GM18499 (cell line): ENCODE results near the gene LAIR2.
"Not testable (repeated sequence)": the region's sequence is repeated elsewhere in the genome, so short reads cannot be mapped to it uniquely, and the experiment has no call there.

Source experiments
- ATAC-seq: cut with Tn5 transposase; IDR thresholded peaks from one replicate; pipeline ENCODE4 v1.9.1; 2021; ENCODE audit warnings: moderate number of reproducible peaks; ENCODE audit not compliant: insufficient read depth, unreplicated experiment

The LAIR2 gene

GRCh38 chr19:54492568-54492967 is 10.1 kb upstream of the LAIR2 start:
- ATAC-seq: no peak

DNA sequence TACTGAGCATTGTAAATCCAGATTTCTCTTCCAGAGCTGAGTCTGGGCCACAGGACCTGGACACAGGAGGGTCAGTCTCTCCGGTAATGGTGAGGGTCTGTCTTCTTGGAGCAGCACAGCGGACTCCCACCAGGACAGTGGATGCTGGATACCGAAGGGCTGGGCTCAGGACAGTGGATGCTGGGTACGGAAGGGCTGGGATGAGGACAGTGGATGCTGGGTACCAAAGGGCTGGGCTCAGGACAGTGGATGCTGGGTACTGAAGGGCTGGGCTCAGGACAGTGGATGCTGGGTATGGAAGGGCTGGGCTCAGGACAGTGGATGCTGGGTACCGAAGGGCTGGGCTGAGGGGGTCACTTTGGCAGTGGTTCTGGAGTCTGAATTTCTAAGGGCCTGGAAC is 9.6 kb upstream of the LAIR2 start:
- ATAC-seq: not testable (repeated sequence)

GRCh38 chr19:54493967-54494585 is 8.6 kb upstream of the LAIR2 start:
- ATAC-seq: no peak

DNA sequence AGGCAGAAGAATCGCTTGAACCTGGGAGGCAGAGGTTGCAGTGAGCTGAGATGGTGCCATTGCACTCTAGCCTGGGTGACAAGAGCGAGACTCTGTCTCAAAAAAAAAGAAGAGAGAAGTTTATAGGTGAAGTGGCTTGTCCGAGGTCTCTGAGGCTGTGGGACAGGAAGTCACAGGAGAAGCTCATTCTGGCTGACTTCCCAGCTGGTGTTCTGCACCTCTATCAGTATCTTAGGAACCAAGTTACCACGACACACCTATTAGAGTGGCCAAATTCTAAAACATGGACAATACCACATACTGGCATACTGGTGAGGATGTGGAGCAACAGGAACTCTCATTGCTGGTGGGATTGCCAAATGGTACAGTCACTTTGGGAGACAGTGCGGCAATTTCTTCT is 7.3 kb upstream of the LAIR2 start:
- ATAC-seq: not testable (repeated sequence)

- not testable (repeated sequence) for ATAC-seq
These were observed 4.7 kb upstream of the LAIR2 start for GRCh38 chr19:54497747-54498450.

DNA sequence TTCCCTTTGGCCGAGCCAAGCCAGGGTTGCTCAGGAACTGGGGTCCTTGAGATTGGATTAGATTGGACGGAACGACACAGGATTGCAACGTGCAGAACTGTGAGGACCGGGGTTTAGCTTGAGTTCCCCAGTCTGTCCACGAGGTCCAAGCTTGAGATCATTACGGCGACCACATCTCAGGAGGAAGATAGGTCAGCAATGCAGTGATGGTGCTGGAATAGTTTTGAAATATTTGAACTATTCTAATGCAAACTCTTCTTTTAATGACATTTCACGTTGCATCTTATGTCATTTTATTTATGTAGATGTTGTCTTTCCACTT is 4.2 kb upstream of the LAIR2 start:
- not testable (repeated sequence) for ATAC-seq

DNA sequence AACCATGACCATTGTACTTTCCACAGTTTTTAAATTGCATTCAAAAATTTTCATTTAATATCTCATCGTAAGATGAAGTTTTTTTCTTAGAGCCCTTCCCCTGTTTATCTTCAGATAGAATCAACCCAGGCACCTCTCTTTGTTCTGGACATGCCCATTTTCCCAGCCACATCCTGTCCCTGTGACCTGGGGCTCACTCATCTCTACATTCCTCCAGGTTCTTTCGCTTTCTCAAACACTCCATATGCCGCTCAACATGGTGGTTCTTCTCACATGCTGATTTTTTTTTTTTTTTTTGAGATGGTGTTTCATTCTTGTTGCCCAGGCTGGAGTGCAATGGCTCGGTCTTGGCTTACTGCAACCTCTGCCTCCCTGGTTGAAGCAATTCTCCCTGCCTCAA is 2.9 kb downstream of the LAIR2 start:
- ATAC-seq: not testable (repeated sequence)

- no peak for ATAC-seq
These were observed 3.4 kb downstream of the LAIR2 start for GRCh38 chr19:54506079-54506478.

DNA sequence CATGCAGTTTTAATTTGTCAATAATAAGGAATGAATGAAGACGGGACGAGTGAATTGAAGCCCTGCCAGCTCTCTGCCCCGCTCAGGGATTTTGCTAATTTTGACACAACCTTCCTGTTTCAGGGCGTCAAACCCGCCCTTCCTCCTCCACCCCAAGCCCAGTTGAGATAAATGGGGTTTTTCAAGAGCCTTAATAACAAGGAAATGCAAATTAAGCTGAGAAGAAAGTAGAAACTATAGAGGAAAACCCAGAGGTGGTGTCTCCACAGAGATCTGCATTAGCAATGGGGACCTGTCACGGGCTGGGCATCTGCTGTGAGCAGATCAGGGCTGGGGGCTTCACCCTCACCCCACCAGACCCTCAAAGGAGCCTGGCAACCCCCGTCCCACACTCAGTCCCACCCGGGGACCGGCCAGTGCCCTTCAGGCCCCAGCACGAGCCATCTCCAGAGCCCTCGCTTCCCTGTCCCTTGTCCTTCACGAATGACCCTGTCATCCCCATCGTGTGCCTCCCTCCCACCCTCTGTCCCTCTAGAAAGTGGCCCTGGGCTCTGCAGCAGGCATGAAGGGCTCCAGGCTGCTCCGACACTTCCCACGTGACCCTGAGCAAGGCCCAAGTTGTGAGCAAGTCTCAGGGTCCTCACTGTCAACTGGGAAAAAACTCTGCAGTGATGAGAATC is 4.5 kb downstream of the LAIR2 start:
- ATAC-seq: not testable (repeated sequence)

DNA sequence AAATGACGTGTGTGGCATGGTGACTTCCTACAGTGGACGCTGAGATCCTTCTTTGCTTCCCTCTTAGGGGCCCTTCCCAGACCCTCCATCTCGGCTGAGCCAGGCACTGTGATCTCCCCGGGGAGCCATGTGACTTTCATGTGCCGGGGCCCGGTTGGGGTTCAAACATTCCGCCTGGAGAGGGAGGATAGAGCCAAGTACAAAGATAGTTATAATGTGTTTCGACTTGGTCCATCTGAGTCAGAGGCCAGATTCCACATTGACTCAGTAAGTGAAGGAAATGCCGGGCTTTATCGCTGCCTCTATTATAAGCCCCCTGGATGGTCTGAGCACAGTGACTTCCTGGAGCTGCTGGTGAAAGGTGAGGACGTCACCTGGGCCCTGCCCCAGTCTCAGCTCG is 5.2 kb downstream of the LAIR2 start:
- ATAC-seq: no peak

DNA sequence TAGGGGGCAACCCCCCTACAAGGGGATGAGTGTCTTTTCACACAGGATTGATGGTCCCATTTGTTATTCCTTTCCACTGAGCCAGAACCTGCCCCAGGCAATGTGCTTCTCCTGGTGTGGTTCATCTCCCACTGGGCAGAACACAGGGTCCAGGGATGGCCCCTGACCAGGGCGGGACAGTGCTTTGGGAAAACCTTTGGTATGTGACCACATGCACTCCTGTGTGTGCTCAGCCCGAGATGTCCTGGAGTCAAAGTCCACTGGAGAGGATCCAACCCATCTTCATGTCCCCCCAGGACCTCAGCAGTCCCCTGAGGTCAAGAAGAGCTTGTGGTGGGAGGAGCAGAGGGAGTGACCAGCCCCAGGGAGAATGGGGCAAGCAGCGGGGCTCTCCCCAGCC is 5.9 kb downstream of the LAIR2 start:
- ATAC-seq: not testable (repeated sequence)

DNA sequence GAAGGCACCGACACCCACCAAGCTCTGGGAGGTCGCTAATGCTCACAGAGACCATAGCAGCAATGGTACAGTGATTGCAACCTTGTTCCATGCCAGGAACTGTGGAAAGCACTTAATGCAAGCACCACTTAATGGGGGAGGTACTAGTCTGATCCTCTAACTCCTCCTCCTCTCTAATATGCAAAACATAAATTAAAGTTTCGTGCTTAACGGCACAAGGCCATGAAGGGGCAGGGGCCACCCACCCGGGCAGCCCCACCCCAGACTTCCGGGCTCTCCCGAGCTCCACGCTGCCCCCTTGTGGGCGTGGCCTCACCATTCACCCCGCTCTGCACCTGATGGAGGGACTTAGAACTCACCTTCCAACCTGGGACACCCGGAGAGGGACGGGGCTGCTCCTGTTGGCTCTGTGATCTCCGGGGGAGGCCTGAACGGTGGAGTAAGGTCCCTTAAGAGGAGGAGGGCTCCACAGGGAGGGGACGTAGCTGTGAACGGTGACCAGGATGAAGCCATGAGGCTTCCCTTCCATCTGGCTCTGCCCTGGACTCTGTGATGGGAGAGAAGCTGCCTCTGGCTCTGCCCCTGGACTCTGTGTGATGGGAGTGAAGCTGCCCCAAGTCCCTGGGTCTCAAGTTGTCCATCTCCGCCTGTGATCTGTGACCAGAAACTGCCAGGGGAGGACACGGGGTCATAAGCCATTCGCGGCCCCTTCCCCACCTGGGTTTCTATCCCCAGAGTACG is 6.7 kb downstream of the LAIR2 start:
- not testable (repeated sequence) for ATAC-seq

- ATAC-seq: no peak
These were observed 12.5 kb downstream of the LAIR2 start for GRCh38 chr19:54515156-54515555.

- no peak for ATAC-seq
These were observed 14.9 kb downstream of the LAIR2 start for GRCh38 chr19:54517483-54517882.

DNA sequence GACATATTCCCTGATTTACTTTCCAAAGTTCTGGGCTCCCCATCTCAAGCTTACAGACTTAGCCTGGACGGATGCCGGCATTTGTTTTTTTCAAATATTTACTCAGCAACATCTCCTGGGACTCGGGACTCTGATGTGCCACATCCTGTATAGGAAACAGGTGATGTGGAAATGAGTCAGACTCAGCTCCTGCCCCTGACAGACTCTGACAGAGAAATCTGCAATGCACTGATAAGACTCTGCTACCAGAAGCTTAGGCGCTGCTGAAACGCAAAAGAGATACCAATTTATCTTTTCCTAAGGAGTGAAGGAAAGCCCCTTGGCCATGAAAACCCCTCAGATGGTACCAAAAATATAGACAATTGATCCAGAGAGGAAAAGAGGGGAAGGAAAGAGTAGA is 16.2 kb downstream of the LAIR2 start:
- ATAC-seq: no peak

DNA sequence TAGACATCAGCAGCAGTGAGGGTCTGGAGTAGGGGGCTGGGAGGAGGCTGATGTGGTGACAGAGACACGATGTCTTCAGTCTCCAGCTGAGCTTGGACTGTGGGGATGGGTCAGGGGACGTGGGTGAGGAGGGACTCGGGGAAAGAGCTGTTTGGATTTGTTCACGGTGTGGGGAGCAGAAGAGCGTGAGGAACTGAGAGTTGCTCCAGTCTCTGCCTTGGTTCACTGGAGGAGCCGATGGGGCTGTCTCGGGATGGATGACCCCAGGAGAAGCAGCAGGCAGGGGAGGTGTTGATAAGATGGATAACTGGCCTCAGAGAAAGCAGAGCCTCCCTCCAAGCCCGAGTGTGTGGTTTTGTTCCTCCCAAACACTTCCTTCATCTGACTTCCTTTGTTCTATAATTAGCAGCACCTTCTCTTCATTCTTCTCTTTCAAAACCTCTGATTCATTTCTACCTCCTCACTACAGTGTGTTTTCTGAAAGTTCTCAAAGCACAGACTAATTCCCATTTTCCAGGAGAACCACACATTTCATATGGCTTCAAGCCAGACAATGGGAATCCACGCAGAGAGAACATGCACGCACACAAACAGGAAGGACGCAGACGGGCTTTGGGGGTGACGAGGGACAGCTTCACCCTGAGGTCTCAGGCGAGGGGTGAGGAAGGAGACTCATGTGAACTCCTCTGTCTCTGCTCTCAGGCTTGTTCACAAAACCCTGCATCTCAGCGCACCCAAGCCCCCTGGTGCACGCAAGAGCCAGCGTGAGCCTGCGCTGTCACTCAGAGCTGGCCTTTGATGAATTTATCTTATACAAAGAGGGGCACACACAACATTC is 18.6 kb downstream of the LAIR2 start:
- ATAC-seq: no peak

- no peak for ATAC-seq
These were observed 19.4 kb downstream of the LAIR2 start for GRCh38 chr19:54521860-54522513.

- no peak for ATAC-seq
These were observed 20.8 kb downstream of the LAIR2 start for GRCh38 chr19:54523403-54523802.

- no peak for ATAC-seq
These were observed 23.0 kb downstream of the LAIR2 start for GRCh38 chr19:54525636-54526035.

- no peak for ATAC-seq
These were observed 24.3 kb downstream of the LAIR2 start for GRCh38 chr19:54526972-54527371.
